Peyer's patch (tissue), 4 donors: Measurements from ENCODE around the gene OR5D18.

Experiments
- CTCF ChIP-seq, 6 experiments: fragments of 450-650 bp in 4 of 6; fragments of 200-600 bp in 2 of 6; sonication (generic) in 1 of 6; IDR thresholded peaks; one replicate each; pipeline ENCODE4 v1.5.1; 2017 to 2019; ENCODE audit warnings: antibody characterized with exemption in 6 of 6, mild to moderate bottlenecking in 3 of 6, moderate library complexity in 1 of 6
- POLR2A ChIP-seq, 2 donors: fragments of 450-650 bp; IDR thresholded peaks; one replicate each; pipeline ENCODE4 v1.5.1; 2017; ENCODE audit warnings: antibody characterized with exemption in 2 of 2, mild to moderate bottlenecking in 2 of 2, moderate library complexity in 2 of 2

- TF ChIP-seq CTCF (IDR thresholded peaks at IDR 0.05) (no peak), POLR2A (IDR thresholded peaks at IDR 0.05) (no peak)
Observed at GRCh38 chr11:55806248-55806647, 13.2 kb upstream of the OR5D18 start.
